ENCODE measurements around the gene OARD1.
A peak's percentile ranks its signal among the peaks of the same experiment; 100 is the strongest.
"Not testable (repeated sequence)": the region's sequence is repeated elsewhere in the genome, so short reads cannot be mapped to it uniquely, and the experiment has no call there.

Gene OARD1

GRCh38 chr6:41027799-41028560 is 44.2 kb downstream of the OARD1 start:
- DNase-seq (ENCODE audit: low spot score): peak; percentile 91
- peak; percentile 27 for FAIRE-seq

GRCh38 chr6:41027241-41027640 is 44.9 kb downstream of the OARD1 start:
- FAIRE-seq (no peak), DNase-seq (ENCODE audit: low spot score) (no peak)

- no peak for FAIRE-seq
- DNase-seq (ENCODE audit: low spot score): no peak
Measured at GRCh38 chr6:41025966-41026530, 46.1 kb downstream of the OARD1 start.

GRCh38 chr6:41023114-41023513 is 49.0 kb downstream of the OARD1 start:
- FAIRE-seq: no peak
- no peak for DNase-seq (ENCODE audit: low spot score)

GRCh38 chr6:41022294-41022693 is 49.9 kb downstream of the OARD1 start:
- FAIRE-seq: no peak

GRCh38 chr6:41021832-41022231 is 50.3 kb downstream of the OARD1 start:
- DNase-seq (ENCODE audit: low spot score) (peak; percentile 20), FAIRE-seq (no peak)

More at GRCh38 chr6:41022294-41022693, 49.9 kb downstream of the OARD1 start:
- no peak for DNase-seq (ENCODE audit: low spot score)

GRCh38 chr6:41017663-41018062 is 54.5 kb downstream of the OARD1 start:
- FAIRE-seq (no peak), DNase-seq (ENCODE audit: low spot score) (no peak)

GRCh38 chr6:41015860-41016259 is 56.3 kb downstream of the OARD1 start:
- DNase-seq (ENCODE audit: low spot score); FAIRE-seq: not testable (repeated sequence)

- DNase-seq (ENCODE audit: low spot score): no peak
- no peak for FAIRE-seq
Measured at GRCh38 chr6:41014780-41015179, 57.4 kb downstream of the OARD1 start.
